Parathyroid adenoma (tissue), 2 donors: ENCODE measurements around the gene KIF1A.
"Not testable (repeated sequence)": the region's sequence is repeated elsewhere in the genome, so short reads cannot be mapped to it uniquely, and the experiment has no call there.

Experiments used
- H2AFZ ChIP-seq: fragments of 300-600 bp; sonication (generic); one replicate; pipeline ENCODE4 v1.7.0; 2017; ENCODE audit warnings: antibody characterized with exemption, mild to moderate bottlenecking
- H3K27ac ChIP-seq: fragments of 300-600 bp; sonication (generic); one replicate; pipeline ENCODE4 v1.7.0; 2017
- H3K27me3 ChIP-seq: fragments of 300-600 bp; sonication (generic); one replicate; pipeline ENCODE4 v1.7.0; 2017; ENCODE audit warnings: low read length; ENCODE audit not compliant: control insufficient read depth, insufficient read depth
- H3K36me3 ChIP-seq: fragments of 300-600 bp; sonication (generic); one replicate; pipeline ENCODE4 v1.7.0; 2017; ENCODE audit warnings: low read length; ENCODE audit not compliant: control insufficient read depth, insufficient read depth
- H3K4me1 ChIP-seq: fragments of 300-600 bp; sonication (generic); one replicate; pipeline ENCODE4 v1.7.0; 2017; ENCODE audit warnings: control low read depth
- H3K4me2 ChIP-seq: fragments of 300-600 bp; sonication (generic); one replicate; pipeline ENCODE4 v1.7.0; 2017; ENCODE audit warnings: low read length
- H3K4me3 ChIP-seq: fragments of 300-600 bp; sonication (generic); one replicate; pipeline ENCODE4 v1.7.0; 2017; ENCODE audit warnings: low read depth, low read length
- H3K79me2 ChIP-seq: fragments of 300-600 bp; sonication (generic); one replicate; pipeline ENCODE4 v1.7.0; 2017; ENCODE audit warnings: control low read depth
- H3K9ac ChIP-seq: fragments of 300-600 bp; sonication (generic); one replicate; pipeline ENCODE4 v1.7.0; 2017; ENCODE audit warnings: mild to moderate bottlenecking
- H3K9me3 ChIP-seq: fragments of 300-600 bp; sonication (generic); one replicate; pipeline ENCODE4 v1.7.0; 2017; ENCODE audit warnings: low read length; ENCODE audit not compliant: control insufficient read depth
- CTCF ChIP-seq: fragments of 300-600 bp; sonication (generic); IDR thresholded peaks from one replicate; pipeline ENCODE4 v1.7.0; 2017; ENCODE audit warnings: antibody characterized with exemption, mild to moderate bottlenecking
- donor health status: primary hyperparathyroidism.

KIF1A gene

GRCh38 chr2:240847817-240848216 lies 27.8 kb upstream of the KIF1A start:
- Histone ChIP-seq H3K4me2 (no peak overlapping the region), H3K79me2 (no peaks in the 10 kb centered on the region), H3K4me3 (no peak overlapping the region), H3K36me3 (no peaks in the 10 kb centered on the region), H3K4me1 (no peaks in the 10 kb centered on the region), H3K27ac (no peak overlapping the region), H2AFZ (no peak overlapping the region), H3K9me3 (no peaks in the 10 kb centered on the region), H3K27me3 (no peaks in the 10 kb centered on the region), H3K9ac (no peak overlapping the region)
- TF ChIP-seq CTCF: no peak

GRCh38 chr2:240846873-240847595 lies 27.0 kb upstream of the KIF1A start:
- Histone ChIP-seq H3K4me2 (no peak overlapping the region), H3K27me3 (no peaks in the 10 kb centered on the region), H2AFZ (no peak overlapping the region), H3K27ac (no peak overlapping the region), H3K4me1 (no peaks in the 10 kb centered on the region), H3K4me3 (no peak overlapping the region), H3K9ac (no peak overlapping the region), H3K36me3 (no peaks in the 10 kb centered on the region), H3K9me3 (no peaks in the 10 kb centered on the region), H3K79me2 (no peaks in the 10 kb centered on the region)
- TF ChIP-seq CTCF: no peak

- H3K9ac ChIP-seq, H3K4me1 ChIP-seq, H3K9me3 ChIP-seq, H2AFZ ChIP-seq, H3K36me3 ChIP-seq, H3K27me3 ChIP-seq, H3K4me2 ChIP-seq, H3K27ac ChIP-seq, H3K4me3 ChIP-seq, H3K79me2 ChIP-seq: not testable (repeated sequence)
These were observed 26.3 kb upstream of the KIF1A start for GRCh38 chr2:240846309-240846708.

GRCh38 chr2:240840435-240841060 lies 20.5 kb upstream of the KIF1A start:
- Histone ChIP-seq H3K4me2 (no peak overlapping the region), H3K9me3 (no peaks in the 10 kb centered on the region), H3K4me3 (no peak overlapping the region), H3K27ac (no peak overlapping the region), H3K79me2 (no peaks in the 10 kb centered on the region), H3K4me1 (no peaks in the 10 kb centered on the region), H3K27me3 (no peaks in the 10 kb centered on the region), H2AFZ (no peak overlapping the region), H3K9ac (no peak overlapping the region), H3K36me3 (no peaks in the 10 kb centered on the region)
- TF ChIP-seq CTCF: peak; percentile 73

- H3K4me3 ChIP-seq: no peak overlapping the region
- H3K4me1 ChIP-seq: no peaks in the 10 kb centered on the region
- no peak overlapping the region for H3K27ac ChIP-seq
- H3K27me3 ChIP-seq: no peaks in the 10 kb centered on the region
- no peak overlapping the region for H3K9ac ChIP-seq
- H3K9me3 ChIP-seq: no peaks in the 10 kb centered on the region
- TF ChIP-seq CTCF: no peak
- no peak overlapping the region for H2AFZ ChIP-seq
- no peak overlapping the region for H3K4me2 ChIP-seq
- no peaks in the 10 kb centered on the region for H3K36me3 ChIP-seq
- H3K79me2 ChIP-seq: no peaks in the 10 kb centered on the region
These were observed 19.4 kb upstream of the KIF1A start for GRCh38 chr2:240839152-240840143.
